Measurements from ENCODE around the gene SPATS2L. TPM values are rescaled to one million over a fixed set of nuclear protein-coding genes. Genes with fewer than 3 reads are reported as not detected.

The SPATS2L gene
- total RNA-seq, 1 experiment from 2014 or later = 47.3 TPM

DNA sequence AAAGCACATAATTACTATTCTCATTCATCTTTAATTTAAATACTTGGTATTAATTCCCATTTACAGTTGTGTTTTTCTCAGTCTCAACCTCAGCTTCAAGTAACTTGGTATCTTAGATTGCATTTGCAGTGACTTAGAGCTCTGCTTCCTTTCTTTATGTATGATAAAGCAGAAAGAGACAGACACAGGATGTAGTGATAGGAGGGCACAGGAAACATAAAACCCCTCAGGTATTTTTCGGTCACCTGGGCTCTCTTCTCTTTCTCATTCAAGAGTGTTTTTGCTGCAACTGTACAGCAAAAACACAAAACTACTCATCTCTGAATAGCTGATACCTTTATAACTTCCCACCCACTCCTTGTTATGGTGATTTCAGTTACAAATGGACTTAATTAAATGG is 120.3 kb downstream of the SPATS2L start:
- Histone ChIP-seq H3K79me2 (ENCODE audit: insufficient read depth, low read length) (no peaks in the 10 kb centered on the region; the same call in 1 of the 2 replicates), H3K23me2 (ENCODE audit: insufficient read length, low read depth, low read length, poor library complexity, severe bottlenecking) (no peaks in the 10 kb centered on the region), H4K91ac (ENCODE audit: insufficient read length, low read depth, low read length) (no peak overlapping the region), H2AFZ (ENCODE audit: low read length) (no peak overlapping the region), H2AK5ac (ENCODE audit: insufficient read length, low read length) (no peak overlapping the region), H3K14ac (ENCODE audit: insufficient read depth, low read length) (no peak overlapping the region), H4K5ac (ENCODE audit: insufficient read length, low read depth, low read length) (no peak overlapping the region), H2BK120ac (ENCODE audit: low read depth, low read length, poor library complexity, severe bottlenecking) (no peak overlapping the region), H2BK15ac (ENCODE audit: low read depth, low read length) (no peak overlapping the region), H3T11ph (ENCODE audit: low read length) (no peak overlapping the region), H2BK12ac (ENCODE audit: insufficient read length, low read depth, low read length) (no peak overlapping the region), H2BK20ac (ENCODE audit: low read depth, low read length, poor library complexity, severe bottlenecking) (no peak overlapping the region), H3K27ac (ENCODE audit: insufficient read length, low read depth, low read length) (no peak overlapping the region), H3K23ac (ENCODE audit: insufficient read length, low read depth, low read length) (no peak overlapping the region), H3K18ac (ENCODE audit: insufficient read length, low read depth, low read length) (no peak overlapping the region), H3K4me1 (ENCODE audit: insufficient read depth, low read length) (peaks cover 4% of the 10 kb centered on the region; the same call in 1 of the 2 replicates), H3K4me2 (ENCODE audit: insufficient read depth, insufficient read length, low read length) (no peak overlapping the region), H2BK5ac (ENCODE audit: insufficient read length, low read length) (no peak overlapping the region), H4K8ac (replicated peaks; ENCODE audit: insufficient read length, low read depth, low read length) (no peak overlapping the region), H3K9ac (ENCODE audit: extremely low read depth, insufficient read length, low read length) (no peak overlapping the region), H4K20me1 (ENCODE audit: control insufficient read depth, insufficient read depth, insufficient read length) (no peaks in the 10 kb centered on the region), H3K79me1 (ENCODE audit: insufficient read depth, low read depth, low read length, poor library complexity, severe bottlenecking) (no peaks in the 10 kb centered on the region), H3K56ac (ENCODE audit: insufficient read length, low read depth, low read length) (no peak overlapping the region), H3K9me3 (ENCODE audit: control insufficient read depth, low read depth, low read length) (no peaks in the 10 kb centered on the region), H3K27me3 (ENCODE audit: insufficient read depth, low read length) (no peaks in the 10 kb centered on the region), H3K4ac (ENCODE audit: low read depth, low read length) (no peak overlapping the region)
- H3K4me1 Mint-ChIP-seq = peaks cover 7 to 14% of the 10 kb centered on the region in 2 experiments
- no peak overlapping the region for H3K4me3 Mint-ChIP-seq
- no peaks in the 10 kb centered on the region for H3K9me3 Mint-ChIP-seq
- no peak overlapping the region for H3K27ac Mint-ChIP-seq
- no peak for DNase-seq
- H3K27me3 Mint-ChIP-seq (ENCODE audit: low read depth) = no peaks in the 10 kb centered on the region
- TF ChIP-seq, protein P1, sequence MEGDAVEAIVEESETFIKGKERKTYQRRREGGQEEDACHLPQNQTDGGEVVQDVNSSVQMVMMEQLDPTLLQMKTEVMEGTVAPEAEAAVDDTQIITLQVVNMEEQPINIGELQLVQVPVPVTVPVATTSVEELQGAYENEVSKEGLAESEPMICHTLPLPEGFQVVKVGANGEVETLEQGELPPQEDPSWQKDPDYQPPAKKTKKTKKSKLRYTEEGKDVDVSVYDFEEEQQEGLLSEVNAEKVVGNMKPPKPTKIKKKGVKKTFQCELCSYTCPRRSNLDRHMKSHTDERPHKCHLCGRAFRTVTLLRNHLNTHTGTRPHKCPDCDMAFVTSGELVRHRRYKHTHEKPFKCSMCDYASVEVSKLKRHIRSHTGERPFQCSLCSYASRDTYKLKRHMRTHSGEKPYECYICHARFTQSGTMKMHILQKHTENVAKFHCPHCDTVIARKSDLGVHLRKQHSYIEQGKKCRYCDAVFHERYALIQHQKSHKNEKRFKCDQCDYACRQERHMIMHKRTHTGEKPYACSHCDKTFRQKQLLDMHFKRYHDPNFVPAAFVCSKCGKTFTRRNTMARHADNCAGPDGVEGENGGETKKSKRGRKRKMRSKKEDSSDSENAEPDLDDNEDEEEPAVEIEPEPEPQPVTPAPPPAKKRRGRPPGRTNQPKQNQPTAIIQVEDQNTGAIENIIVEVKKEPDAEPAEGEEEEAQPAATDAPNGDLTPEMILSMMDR (conservative IDR thresholded peaks at IDR 0.05) = no peak
- no CpG with 5 or more reads among the region's 1 CpG for whole genome bisulfite sequencing (ENCODE audit: extremely low coverage, insufficient read length, low lambda C conversion rate)
- H3K36me3 Mint-ChIP-seq (ENCODE audit: insufficient read depth in 1 of 3, low read depth in 3 of 3) = peaks cover 0 to 12% (median 4%) of the 10 kb centered on the region in 3 experiments; a peak in 3 of 7 replicates
